K562 (cell line): ENCODE results near the gene HOXB3. TPM values are rescaled to one million over a fixed set of nuclear protein-coding genes. Genes with fewer than 3 reads are reported as not detected.
A peak's percentile ranks its signal among the peaks of the same experiment; 100 is the strongest.

Experiments used
- ARID4B ChIP-seq: sonication (generic); formaldehyde crosslinking; IDR thresholded peaks from 2 replicates; pipeline ENCODE4 v1.8.0; 2022; ENCODE audit warnings: mild to moderate bottlenecking, missing genetic modification reagents
- CHD1 ChIP-seq: fragments of 200-600 bp; sonication (generic); IDR thresholded peaks from one replicate; pipeline ENCODE4 v1.6.1; 2012; ENCODE audit warnings: mild to moderate bottlenecking, moderate library complexity, low read length, inconsistent platforms
- EGR1 ChIP-seq: fragments of 450-650 bp; conservative IDR thresholded peaks from 2 replicates; pipeline ENCODE4 v1.6.1; 2017; ENCODE audit warnings: mild to moderate bottlenecking
- HCFC1 ChIP-seq: IDR thresholded peaks from 2 replicates; pipeline ENCODE4 v1.6.1; 2012; ENCODE audit warnings: low read depth, low read length, improper control_type of control experiment
- MCM2 ChIP-seq: fragments of 450-650 bp; IDR thresholded peaks from 2 replicates; pipeline ENCODE4 v1.6.1; 2017; ENCODE audit warnings: low read depth, mild to moderate bottlenecking
- MCM7 ChIP-seq, 2 experiments: fragments of 450-650 bp; IDR thresholded peaks; 2 replicates each; pipeline ENCODE4 v1.6.1; 2016 to 2018
- MLLT1 ChIP-seq, 2 experiments: fragments of 450-650 bp; IDR thresholded peaks; 2 replicates each; pipeline ENCODE4 v1.6.1; 2016
- POLR2A ChIP-seq: fragments of 450-650 bp; conservative IDR thresholded peaks from 2 replicates; pipeline ENCODE4 v1.6.1; 2016
- RAD21 ChIP-seq, 2 experiments: fragments of 250-450 bp in 1 of 2; fragments of 450-650 bp in 1 of 2; sonication (Bioruptor Pico) in 1 of 2; formaldehyde crosslinking in 1 of 2; IDR thresholded peaks in 1 of 2; conservative IDR thresholded peaks in 1 of 2; 2 replicates each; pipeline versions ENCODE4 v1.4.0 to v1.8.0; 2020 to 2022; ENCODE audit warnings: mild to moderate bottlenecking in 2 of 2, moderate library complexity in 1 of 2
- TEAD1 ChIP-seq, 2 experiments: fragments of 450-650 bp in 1 of 2; sonication (generic) in 1 of 2; formaldehyde crosslinking; IDR thresholded peaks; 2 replicates each; pipeline versions ENCODE4 v1.4.0 to v1.8.0; 2020 to 2022; ENCODE audit warnings: mild to moderate bottlenecking in 2 of 2, missing genetic modification reagents in 1 of 2
- ZKSCAN3 ChIP-seq: fragments of 250-450 bp; sonication (Bioruptor Pico); IDR thresholded peaks from 2 replicates; pipeline ENCODE4 v1.4.0; 2020
- ZNF589 ChIP-seq: fragments of 200-800 bp; sonication (Bioruptor generic); IDR thresholded peaks from 2 replicates; pipeline ENCODE4 v1.6.1; 2016; ENCODE audit warnings: low read depth, missing genetic modification characterization, missing compliant biosample characterization
- polyA plus RNA-seq, 8 experiments: library from polyadenylated mRNA; depleted of rRNA in 4 of 8; stranded (reverse) in 5 of 8; unstranded in 3 of 8; fragments of >200 nt; fragmentation: Nextera tagmentation in 2 of 8; fragmentation: Illumina TruSeq in 1 of 8; extraction: Ambion mirVana in 2 of 8; extraction: Trizol in 1 of 8; gene quantifications; 2 replicates each; pipeline versions ENCODE4 v1.2.1 to v1.2.3, GENCODE V29; 2011 to 2014; ENCODE audit warnings: inconsistent platforms in 1 of 8, missing spikeins in 1 of 8
- total RNA-seq, 7 experiments: library from RNA; depleted of rRNA in 6 of 7; stranded (reverse); fragments of >200 nt in 6 of 7; fragmentation: Illumina TruSeq in 2 of 7; extraction: Trizol in 2 of 7; gene quantifications; 2 replicates each; pipeline versions ENCODE4 v1.2.1 to v1.2.3, GENCODE V29; 2011 to 2021; ENCODE audit warnings: low replicate concordance in 1 of 7

The HOXB3 gene
- total and polyA plus RNA-seq, 9 of the 15 experiments (the other 6 are each of a cell fraction or from before 2014, with no cell fraction given) = 2.4 to 41.3 (median 20.2) TPM

- TF ChIP-seq ARID4B = 0 out of 2 replicates have a peak, but pooled peaks have one; percentile 18
- TF ChIP-seq ZKSCAN3 = no peak
- peak; percentile 84 for TF ChIP-seq EGR1
- TF ChIP-seq TEAD1 (CRISPR knock-in tag; IDR thresholded peaks at IDR 0.05) = peak in 1 of 2 experiments; percentile 48; a peak in 2 of 4 replicates
- TF ChIP-seq MLLT1 (IDR thresholded peaks at IDR 0.05) = peak; percentile 90 to 93
- TF ChIP-seq MCM7 (IDR thresholded peaks at IDR 0.05) = peak in 1 of 2 experiments; percentile 30; a peak in 1 of 4 replicates
- 0 out of 2 replicates have a peak, but pooled peaks have one; percentile 11 for TF ChIP-seq POLR2A
- 0 out of 2 replicates have a peak, but pooled peaks have one; percentile 50 for TF ChIP-seq ZNF589 (CRISPR knock-in tag)
- no peak for TF ChIP-seq HCFC1
- TF ChIP-seq CHD1 = peak; percentile 55
- no peak for TF ChIP-seq RAD21 (CRISPR knock-in tag; conservative IDR thresholded peaks at IDR 0.05 in 1 of 2, IDR thresholded peaks at IDR 0.05 in 1 of 2)
- TF ChIP-seq MCM2 = no peak
Measured at GRCh38 chr17:48543854-48544348, 46.1 kb downstream of the HOXB3 start (continued).
